ENCODE measurements around the gene H3-3A.

GRCh38 chr1:226098870-226099835 lies 36.6 kb downstream of the H3-3A start:
- TF ChIP-seq SUZ12 (IDR thresholded peaks at IDR 0.05; ENCODE audit: extremely low read depth, insufficient read depth, insufficient read length) (no peak), YY1 (IDR thresholded peaks at IDR 0.05; ENCODE audit: insufficient read depth, insufficient read length) (no peak), ZNF274 (IDR thresholded peaks at IDR 0.05; ENCODE audit: low read depth, low read length) (no peak)
